GM15510 (cell line): ENCODE results near the gene GBGT1.
A peak's percentile ranks its signal among the peaks of the same experiment; 100 is the strongest.

Source experiments
- POLR2A ChIP-seq: IDR thresholded peaks from 3 replicates; pipeline ENCODE4 v1.6.1; 2011; ENCODE audit warnings: borderline replicate concordance; ENCODE audit not compliant: insufficient read length; ENCODE audit errors: extremely low read depth

GBGT1 gene

GRCh38 chr9:133128152-133128551, 35.6 kb downstream of the GBGT1 start:
- TF ChIP-seq POLR2A: no peak

- TF ChIP-seq POLR2A: no peak
Observed at GRCh38 chr9:133127340-133127981, 36.3 kb downstream of the GBGT1 start.

GRCh38 chr9:133126697-133127339, 36.9 kb downstream of the GBGT1 start:
- TF ChIP-seq POLR2A: no peak

- no peak for TF ChIP-seq POLR2A
Observed at GRCh38 chr9:133125941-133126696, 37.6 kb downstream of the GBGT1 start.

DNA sequence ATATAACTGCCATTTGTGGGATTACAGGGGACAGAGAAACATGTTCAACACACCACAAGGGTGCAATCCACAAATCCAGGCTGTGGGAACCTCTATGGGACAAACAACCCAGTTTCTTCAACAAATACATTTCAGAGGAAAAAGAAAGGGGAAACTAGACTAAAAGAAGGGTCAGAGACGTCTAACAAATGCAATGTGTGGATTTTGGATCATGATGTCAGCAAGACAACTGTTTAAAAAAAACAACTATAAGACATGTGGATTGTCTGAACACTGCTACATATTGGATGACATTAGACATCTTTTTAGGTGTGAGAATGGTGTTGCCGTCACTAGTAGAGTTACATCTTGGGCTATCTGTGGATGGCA, 38.8 kb downstream of the GBGT1 start:
- no peak for TF ChIP-seq POLR2A

DNA sequence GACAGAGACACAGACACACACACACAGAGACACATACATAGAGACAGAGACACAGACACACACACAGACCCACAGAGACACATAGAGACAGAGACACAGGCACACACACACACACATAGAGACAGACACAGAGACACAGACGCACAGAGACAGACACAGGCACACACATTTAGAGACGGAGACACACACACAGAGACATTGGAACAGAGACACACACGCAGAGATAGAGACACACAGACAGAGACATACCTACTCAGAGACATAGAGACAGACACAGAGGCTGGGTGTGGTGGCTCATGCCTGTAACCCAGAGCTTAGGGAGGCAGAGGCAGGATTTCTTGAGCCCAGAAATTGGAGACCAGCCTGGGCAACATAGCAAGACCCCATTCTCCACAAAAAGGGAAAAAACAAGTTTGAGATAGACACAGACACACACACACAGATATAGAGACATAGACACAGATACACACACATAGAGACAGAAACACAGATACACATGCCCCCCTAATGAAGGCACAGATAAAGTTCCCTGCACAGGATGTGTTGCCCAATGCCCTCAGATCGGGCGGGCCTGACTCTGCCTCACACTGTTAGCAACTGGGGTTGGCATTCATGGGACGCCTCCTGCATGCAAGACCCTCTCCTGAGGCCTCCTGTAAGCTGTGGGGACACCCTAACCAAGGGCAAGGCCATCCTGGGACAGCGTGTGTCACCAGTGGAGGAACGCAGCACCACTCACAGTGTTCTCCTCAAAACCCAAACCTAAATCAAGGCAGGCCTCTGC, 39.4 kb downstream of the GBGT1 start:
- TF ChIP-seq POLR2A: no peak

DNA sequence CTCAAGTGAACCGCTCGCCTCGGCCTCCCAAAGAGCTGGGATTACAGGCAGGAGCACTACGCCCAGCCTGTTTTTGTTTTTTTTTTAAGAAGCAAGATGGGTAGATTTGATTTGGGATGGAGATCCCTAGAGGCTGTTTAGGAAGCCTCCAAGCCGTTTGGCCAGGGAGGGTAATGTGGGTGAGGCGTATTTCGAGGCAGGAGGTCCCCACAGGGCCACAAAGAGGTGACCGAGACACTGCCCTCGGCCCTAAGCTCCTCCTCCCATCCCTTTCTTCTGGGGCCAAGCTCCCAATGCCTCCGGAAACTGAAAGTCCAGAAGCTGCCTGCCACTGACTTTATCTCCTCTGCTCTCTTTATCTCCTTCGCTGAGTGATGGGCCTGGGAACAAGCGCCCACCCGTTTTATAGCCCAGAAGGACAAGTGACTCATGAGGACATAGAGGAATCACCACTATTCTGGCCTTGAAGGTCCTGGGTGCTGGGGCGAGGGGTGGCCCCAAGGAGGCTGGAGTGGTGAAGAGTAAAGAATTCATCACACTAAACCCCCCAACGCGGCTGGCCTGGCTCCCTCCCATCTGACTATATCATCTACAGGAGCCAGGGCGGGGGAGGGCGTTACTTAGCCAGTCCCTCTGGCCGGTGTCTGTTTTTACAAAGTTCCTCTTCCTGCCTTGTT, 40.6 kb downstream of the GBGT1 start:
- no peak for TF ChIP-seq POLR2A

DNA sequence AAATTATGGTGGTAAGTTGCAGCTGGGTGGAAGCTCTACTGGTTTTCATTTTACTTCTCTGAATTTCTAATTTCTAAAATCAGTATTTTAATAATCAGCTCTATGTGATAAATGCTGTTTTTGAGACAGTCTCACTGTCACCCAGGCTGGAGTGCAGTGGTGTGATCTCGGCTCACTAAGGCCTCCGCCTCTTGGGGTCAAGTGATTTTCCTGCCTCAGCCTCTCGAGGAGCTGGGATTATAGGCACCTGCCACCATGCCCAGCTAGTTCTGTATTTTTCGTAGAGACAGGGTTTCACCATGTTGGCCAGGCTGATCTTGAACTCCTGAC, 41.1 kb downstream of the GBGT1 start:
- no peak for TF ChIP-seq POLR2A

DNA sequence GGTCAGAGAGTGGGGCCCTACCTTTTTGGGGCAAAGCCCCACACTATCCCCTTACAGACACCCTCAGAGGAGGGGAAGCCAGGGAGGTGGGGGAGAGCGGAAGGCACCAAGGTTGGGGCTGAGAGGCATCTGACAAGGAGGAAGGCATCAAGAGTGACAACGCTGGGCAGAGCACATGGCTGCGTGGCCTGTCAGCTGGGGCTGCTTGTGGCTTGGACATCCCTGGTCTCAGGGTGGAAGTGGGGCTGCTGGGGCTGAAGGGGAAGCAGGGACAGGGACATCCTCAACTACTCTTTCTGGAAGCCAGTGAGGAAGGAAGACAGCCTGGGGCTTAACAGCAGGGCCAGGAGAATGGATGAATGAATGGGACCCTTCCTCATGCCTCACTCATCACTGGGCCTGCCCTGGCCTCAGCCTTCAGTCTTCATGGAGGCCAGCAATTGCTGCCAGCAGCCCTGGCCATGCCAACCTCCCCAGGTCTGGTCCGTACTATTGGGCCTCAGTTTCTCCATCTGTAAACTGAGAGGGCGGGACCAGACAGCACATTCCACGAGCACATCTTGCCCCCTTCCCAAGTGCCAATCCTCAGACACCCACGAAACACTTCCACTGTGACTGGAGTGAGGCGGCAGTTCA, 41.7 kb downstream of the GBGT1 start:
- no peak for TF ChIP-seq POLR2A

DNA sequence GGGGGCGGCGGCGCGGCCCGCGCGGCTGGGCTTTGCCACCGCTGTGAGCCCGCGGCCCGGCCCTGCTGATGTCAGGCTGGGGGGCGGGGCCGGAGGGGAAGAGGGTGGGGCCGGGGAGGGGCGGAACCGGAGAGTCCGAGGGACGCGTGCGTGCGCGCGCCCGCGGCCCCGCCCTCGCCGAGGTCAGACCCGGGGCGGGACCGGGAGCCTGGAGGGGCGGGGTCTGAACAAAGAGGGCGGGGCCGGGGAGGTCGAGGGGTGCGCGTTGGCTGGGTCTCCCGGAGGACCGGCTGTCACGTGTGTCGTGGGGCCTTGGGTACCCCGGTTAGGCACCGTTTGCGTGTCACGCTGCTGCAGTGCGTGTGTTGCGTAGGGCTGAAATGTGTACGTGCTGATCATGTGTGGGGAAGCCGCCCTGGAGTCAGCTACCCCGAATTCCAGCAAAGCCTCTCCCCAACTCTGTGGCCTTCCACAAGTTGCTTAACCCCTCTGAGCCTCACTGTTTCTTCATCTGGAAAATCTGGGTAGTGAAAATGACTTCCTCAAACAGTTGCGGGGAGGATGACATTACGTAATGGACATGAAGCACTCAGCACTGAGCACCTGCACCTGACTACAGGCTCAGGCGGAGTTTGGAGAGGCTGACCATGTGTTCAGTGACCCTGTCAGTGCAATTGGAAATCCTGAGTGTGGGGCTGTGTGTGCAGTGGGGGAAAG, 42.4 kb downstream of the GBGT1 start, which contains the start of gene RALGDS:
Gene RALGDS (minus strand): TSS at position 43 of the 717 bp plus-strand sequence. CDS start 86 bp downstream, outside the sequence.
- peak; percentile 34 for TF ChIP-seq POLR2A

GRCh38 chr9:133120501-133121197, 43.1 kb downstream of the GBGT1 start:
- TF ChIP-seq POLR2A: peak; percentile 38

DNA sequence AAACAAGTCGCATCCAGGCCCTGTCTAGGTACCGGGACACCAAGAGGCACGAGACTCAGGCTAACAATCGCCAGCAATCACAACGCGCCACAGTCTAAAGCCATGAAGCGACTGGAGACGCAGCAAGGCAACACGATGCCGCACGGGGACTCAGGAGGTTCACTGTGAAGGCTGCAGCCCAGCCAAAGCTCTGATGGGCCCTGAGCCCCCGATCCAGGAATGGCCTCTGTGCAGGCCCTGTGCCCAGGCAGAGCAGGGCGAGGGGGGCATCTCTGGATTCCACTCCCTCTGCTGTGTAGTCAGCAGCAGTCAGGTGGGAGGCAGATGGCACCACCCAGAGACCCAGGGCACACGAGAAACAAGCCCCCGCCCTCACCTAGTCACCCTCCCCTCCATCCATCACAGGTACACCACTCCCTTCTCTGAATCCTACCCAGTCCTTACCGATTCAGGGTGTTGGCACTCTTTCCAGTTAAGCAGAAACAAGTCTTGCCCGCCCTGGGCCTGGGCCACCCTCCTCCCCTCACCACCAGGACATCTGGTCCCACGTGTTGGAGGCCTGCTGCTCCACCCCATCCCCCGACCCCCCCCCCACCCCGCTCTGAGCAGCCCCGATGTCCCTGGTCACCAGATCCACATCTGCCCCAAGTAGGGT, 43.7 kb downstream of the GBGT1 start:
- no peak for TF ChIP-seq POLR2A
